Mucosa of stomach (tissue), 1 donor: ENCODE results near the gene ZDHHC3.

Experiments used
- H3K27me3 ChIP-seq: one replicate; pipeline ENCODE4 v1.7.0; 2013; ENCODE audit warnings: mild to moderate bottlenecking, low read length; ENCODE audit not compliant: control insufficient read depth, insufficient read depth
- H3K36me3 ChIP-seq: one replicate; pipeline ENCODE4 v1.7.0; 2013; ENCODE audit warnings: low read length; ENCODE audit not compliant: control insufficient read depth, insufficient read depth
- H3K4me1 ChIP-seq: one replicate; pipeline ENCODE4 v1.7.0; 2013; ENCODE audit warnings: mild to moderate bottlenecking, low read length; ENCODE audit not compliant: control insufficient read depth, insufficient read depth
- H3K4me3 ChIP-seq: one replicate; pipeline ENCODE4 v1.7.0; 2013; ENCODE audit warnings: low read length
- H3K9ac ChIP-seq: one replicate; pipeline ENCODE4 v1.7.0; 2013; ENCODE audit warnings: mild to moderate bottlenecking, low read length, moderate library complexity
- H3K9me3 ChIP-seq: one replicate; pipeline ENCODE4 v1.7.0; 2013; ENCODE audit warnings: mild to moderate bottlenecking, low read length, moderate library complexity; ENCODE audit not compliant: control insufficient read depth
- donor health status: Pancreatic carcinoma.

Gene ZDHHC3

GRCh38 chr3:45008117-45008516 lies 32.1 kb upstream of the ZDHHC3 start:
- H3K9ac ChIP-seq: no peak overlapping the region
- H3K36me3 ChIP-seq: no peaks in the 10 kb centered on the region
- H3K4me1 ChIP-seq: peaks cover 7% of the 10 kb centered on the region
- no peaks in the 10 kb centered on the region for H3K27me3 ChIP-seq
- H3K4me3 ChIP-seq: no peak overlapping the region
- H3K9me3 ChIP-seq: no peaks in the 10 kb centered on the region

GRCh38 chr3:45007091-45007490 lies 31.1 kb upstream of the ZDHHC3 start:
- no peak overlapping the region for H3K9ac ChIP-seq
- H3K4me3 ChIP-seq: no peak overlapping the region
- no peaks in the 10 kb centered on the region for H3K36me3 ChIP-seq
- no peaks in the 10 kb centered on the region for H3K27me3 ChIP-seq
- H3K4me1 ChIP-seq: peaks cover 7% of the 10 kb centered on the region
- no peaks in the 10 kb centered on the region for H3K9me3 ChIP-seq

- H3K4me3 ChIP-seq: no peak overlapping the region
- no peak overlapping the region for H3K9ac ChIP-seq
- H3K4me1 ChIP-seq: no peaks in the 10 kb centered on the region
- H3K27me3 ChIP-seq: no peaks in the 10 kb centered on the region
- H3K36me3 ChIP-seq: no peaks in the 10 kb centered on the region
- H3K9me3 ChIP-seq: no peaks in the 10 kb centered on the region
These were observed 27.9 kb upstream of the ZDHHC3 start for GRCh38 chr3:45003859-45004258.

- H3K27me3 ChIP-seq: no peaks in the 10 kb centered on the region
These were observed 27.4 kb upstream of the ZDHHC3 start for GRCh38 chr3:45003406-45003805.

GRCh38 chr3:45002720-45003119 lies 26.7 kb upstream of the ZDHHC3 start:
- H3K4me1 ChIP-seq: no peaks in the 10 kb centered on the region
- H3K27me3 ChIP-seq: no peaks in the 10 kb centered on the region
- no peaks in the 10 kb centered on the region for H3K9me3 ChIP-seq
- no peak overlapping the region for H3K9ac ChIP-seq
- H3K36me3 ChIP-seq: no peaks in the 10 kb centered on the region
- no peak overlapping the region for H3K4me3 ChIP-seq

More at GRCh38 chr3:45003406-45003805, 27.4 kb upstream of the ZDHHC3 start:
- H3K9me3 ChIP-seq: no peaks in the 10 kb centered on the region
- no peak overlapping the region for H3K9ac ChIP-seq
- no peaks in the 10 kb centered on the region for H3K36me3 ChIP-seq
- no peak overlapping the region for H3K4me3 ChIP-seq
- H3K4me1 ChIP-seq: no peaks in the 10 kb centered on the region

- H3K36me3 ChIP-seq: no peaks in the 10 kb centered on the region
- no peak overlapping the region for H3K4me3 ChIP-seq
- no peaks in the 10 kb centered on the region for H3K4me1 ChIP-seq
- no peaks in the 10 kb centered on the region for H3K27me3 ChIP-seq
- no peaks in the 10 kb centered on the region for H3K9me3 ChIP-seq
- H3K9ac ChIP-seq: no peak overlapping the region
These were observed 26.2 kb upstream of the ZDHHC3 start for GRCh38 chr3:45002139-45002660.

GRCh38 chr3:45001738-45002137 lies 25.8 kb upstream of the ZDHHC3 start:
- Histone ChIP-seq H3K4me3 (no peak overlapping the region), H3K27me3 (no peaks in the 10 kb centered on the region), H3K36me3 (no peaks in the 10 kb centered on the region), H3K9me3 (no peaks in the 10 kb centered on the region), H3K4me1 (no peaks in the 10 kb centered on the region), H3K9ac (no peak overlapping the region)

- Histone ChIP-seq H3K36me3 (no peaks in the 10 kb centered on the region), H3K9me3 (no peaks in the 10 kb centered on the region), H3K4me1 (peaks cover 2% of the 10 kb centered on the region), H3K4me3 (no peak overlapping the region), H3K27me3 (no peaks in the 10 kb centered on the region), H3K9ac (no peak overlapping the region)
These were observed 24.8 kb upstream of the ZDHHC3 start for GRCh38 chr3:45000823-45001222.

- no peaks in the 10 kb centered on the region for H3K36me3 ChIP-seq
- H3K9ac ChIP-seq: no peak overlapping the region
- H3K9me3 ChIP-seq: no peaks in the 10 kb centered on the region
- H3K4me3 ChIP-seq: no peak overlapping the region
- H3K27me3 ChIP-seq: no peaks in the 10 kb centered on the region
- H3K4me1 ChIP-seq: peaks cover 9% of the 10 kb centered on the region
These were observed 23.8 kb upstream of the ZDHHC3 start for GRCh38 chr3:44999782-45000181.

GRCh38 chr3:44996556-44996969 lies 20.6 kb upstream of the ZDHHC3 start:
- Histone ChIP-seq H3K27me3 (no peaks in the 10 kb centered on the region), H3K4me3 (no peak overlapping the region), H3K4me1 (peaks cover 29% of the 10 kb centered on the region), H3K36me3 (no peaks in the 10 kb centered on the region), H3K9ac (no peak overlapping the region), H3K9me3 (no peaks in the 10 kb centered on the region)

- Histone ChIP-seq H3K36me3 (no peaks in the 10 kb centered on the region), H3K27me3 (no peaks in the 10 kb centered on the region), H3K9ac (no peak overlapping the region), H3K4me3 (no peak overlapping the region), H3K9me3 (no peaks in the 10 kb centered on the region), H3K4me1 (peaks cover 29% of the 10 kb centered on the region)
These were observed 19.3 kb upstream of the ZDHHC3 start for GRCh38 chr3:44995142-44995770.

GRCh38 chr3:44993471-44994205 lies 17.7 kb upstream of the ZDHHC3 start:
- H3K4me1 ChIP-seq: peaks cover 29% of the 10 kb centered on the region
- no peaks in the 10 kb centered on the region for H3K36me3 ChIP-seq
- H3K9me3 ChIP-seq: no peaks in the 10 kb centered on the region
- no peak overlapping the region for H3K9ac ChIP-seq
- no peaks in the 10 kb centered on the region for H3K27me3 ChIP-seq
- no peak overlapping the region for H3K4me3 ChIP-seq
